ENCODE data around the gene TMC2. TPM values are rescaled to one million over a fixed set of nuclear protein-coding genes. Genes with fewer than 3 reads are reported as not detected.
A peak's percentile ranks its signal among the peaks of the same experiment; 100 is the strongest.
"Not testable (repeated sequence)": the region's sequence is repeated elsewhere in the genome, so short reads cannot be mapped to it uniquely, and the experiment has no call there.

The TMC2 gene
- total RNA-seq, 1 donor from 2014 or later = not detected

- H3K36me3 Mint-ChIP-seq (ENCODE audit: low read depth, unreplicated experiment) = no peaks in the 10 kb centered on the region
- DNase-seq (ENCODE audit: low spot score) = peak; percentile 28
- no peaks in the 10 kb centered on the region for H3K4me1 Mint-ChIP-seq (ENCODE audit: unreplicated experiment)
- H3K9me3 Mint-ChIP-seq (ENCODE audit: unreplicated experiment) = no peaks in the 10 kb centered on the region
- no peaks in the 10 kb centered on the region for H3K27me3 Mint-ChIP-seq (ENCODE audit: unreplicated experiment)
- H3K27ac Mint-ChIP-seq (ENCODE audit: unreplicated experiment) = no peak overlapping the region
- TF ChIP-seq CTCF (IDR thresholded peaks at IDR 0.05; ENCODE audit: unreplicated experiment) = no peak
- no peak overlapping the region for H3K4me3 Mint-ChIP-seq (ENCODE audit: unreplicated experiment)
Observed at GRCh38 chr20:2671977-2672376, 135.6 kb downstream of the TMC2 start.

GRCh38 chr20:2672446-2672845 is 136.1 kb downstream of the TMC2 start:
- DNase-seq (ENCODE audit: low spot score) = no peak
- H3K36me3 Mint-ChIP-seq (ENCODE audit: low read depth, unreplicated experiment) = no peaks in the 10 kb centered on the region
- no peak overlapping the region for H3K27ac Mint-ChIP-seq (ENCODE audit: unreplicated experiment)
- no peak overlapping the region for H3K4me3 Mint-ChIP-seq (ENCODE audit: unreplicated experiment)
- H3K4me1 Mint-ChIP-seq (ENCODE audit: unreplicated experiment) = no peaks in the 10 kb centered on the region
- H3K27me3 Mint-ChIP-seq (ENCODE audit: unreplicated experiment) = no peaks in the 10 kb centered on the region
- no peak for TF ChIP-seq CTCF (IDR thresholded peaks at IDR 0.05; ENCODE audit: unreplicated experiment)
- H3K9me3 Mint-ChIP-seq (ENCODE audit: unreplicated experiment) = no peaks in the 10 kb centered on the region

GRCh38 chr20:2673453-2673852 is 137.1 kb downstream of the TMC2 start:
- H3K4me1 Mint-ChIP-seq (ENCODE audit: unreplicated experiment) = no peaks in the 10 kb centered on the region
- no peaks in the 10 kb centered on the region for H3K9me3 Mint-ChIP-seq (ENCODE audit: unreplicated experiment)
- no peak for TF ChIP-seq CTCF (IDR thresholded peaks at IDR 0.05; ENCODE audit: unreplicated experiment)
- no peak overlapping the region for H3K4me3 Mint-ChIP-seq (ENCODE audit: unreplicated experiment)
- no peak overlapping the region for H3K27ac Mint-ChIP-seq (ENCODE audit: unreplicated experiment)
- no peak for DNase-seq (ENCODE audit: low spot score)
- H3K27me3 Mint-ChIP-seq (ENCODE audit: unreplicated experiment) = no peaks in the 10 kb centered on the region
- H3K36me3 Mint-ChIP-seq (ENCODE audit: low read depth, unreplicated experiment) = no peaks in the 10 kb centered on the region

GRCh38 chr20:2680046-2680445 is 143.7 kb downstream of the TMC2 start:
- H3K9me3 Mint-ChIP-seq (ENCODE audit: unreplicated experiment) = no peaks in the 10 kb centered on the region
- H3K4me1 Mint-ChIP-seq (ENCODE audit: unreplicated experiment) = no peaks in the 10 kb centered on the region
- peaks cover 2% of the 10 kb centered on the region for H3K27me3 Mint-ChIP-seq (ENCODE audit: unreplicated experiment)

GRCh38 chr20:2682040-2682439 is 145.7 kb downstream of the TMC2 start:
- not testable (repeated sequence) for H3K27ac Mint-ChIP-seq (ENCODE audit: unreplicated experiment); H3K4me3 Mint-ChIP-seq (ENCODE audit: unreplicated experiment); DNase-seq (ENCODE audit: low spot score); H3K27me3 Mint-ChIP-seq (ENCODE audit: unreplicated experiment); H3K9me3 Mint-ChIP-seq (ENCODE audit: unreplicated experiment); H3K36me3 Mint-ChIP-seq (ENCODE audit: low read depth, unreplicated experiment); H3K4me1 Mint-ChIP-seq (ENCODE audit: unreplicated experiment)

More at GRCh38 chr20:2680046-2680445, 143.7 kb downstream of the TMC2 start:
- Mint-ChIP-seq H3K27ac (ENCODE audit: unreplicated experiment) (no peak overlapping the region), H3K36me3 (ENCODE audit: low read depth, unreplicated experiment) (no peaks in the 10 kb centered on the region), H3K4me3 (ENCODE audit: unreplicated experiment) (no peak overlapping the region)
- DNase-seq (ENCODE audit: low spot score) = no peak
- no peak for TF ChIP-seq CTCF (IDR thresholded peaks at IDR 0.05; ENCODE audit: unreplicated experiment)

GRCh38 chr20:2684817-2685216 is 148.4 kb downstream of the TMC2 start:
- H3K27me3 Mint-ChIP-seq (ENCODE audit: unreplicated experiment); DNase-seq (ENCODE audit: low spot score); H3K36me3 Mint-ChIP-seq (ENCODE audit: low read depth, unreplicated experiment); H3K27ac Mint-ChIP-seq (ENCODE audit: unreplicated experiment); H3K4me3 Mint-ChIP-seq (ENCODE audit: unreplicated experiment); H3K4me1 Mint-ChIP-seq (ENCODE audit: unreplicated experiment); H3K9me3 Mint-ChIP-seq (ENCODE audit: unreplicated experiment): not testable (repeated sequence)

Measured in endothelial cell (in vitro differentiated cells).